SK-N-SH (cell line): Measurements from ENCODE around the gene PRRX1.

Experiments used
- CTCF ChIP-seq: fragments of 200-600 bp; sonication (generic); IDR thresholded peaks from 2 replicates; pipeline ENCODE4 v1.6.1; 2017; ENCODE audit warnings: antibody characterized with exemption, mild to moderate bottlenecking, moderate library complexity
- EP300 ChIP-seq, 2 experiments: IDR thresholded peaks; 2 replicates each; pipeline versions ENCODE4 v1.4.0 to v1.6.1; 2012; ENCODE audit warnings: borderline replicate concordance in 1 of 2, low read depth in 1 of 2, low read length in 1 of 2
- FOXM1 ChIP-seq: IDR thresholded peaks from 2 replicates; pipeline ENCODE4 v1.4.0; 2012; ENCODE audit warnings: low read depth, mild to moderate bottlenecking
- GABPA ChIP-seq: IDR thresholded peaks from 2 replicates; pipeline ENCODE4 v1.4.0; 2012; ENCODE audit warnings: low read depth, mild to moderate bottlenecking
- POLR2AphosphoS5 ChIP-seq: IDR thresholded peaks from 2 replicates; pipeline ENCODE4 v1.6.1; 2012; ENCODE audit warnings: low read depth, low read length
- TAF1 ChIP-seq: IDR thresholded peaks from 2 replicates; pipeline ENCODE4 v1.6.1; 2012; ENCODE audit warnings: low read depth, mild to moderate bottlenecking, low read length, moderate library complexity, borderline replicate concordance
- TCF12 ChIP-seq: IDR thresholded peaks from 2 replicates; pipeline ENCODE4 v1.4.0; 2012
- USF2 ChIP-seq: fragments of 150-350 bp; IDR thresholded peaks from 2 replicates; pipeline ENCODE4 v1.6.1; 2017; ENCODE audit warnings: antibody characterized with exemption, low read length, low read depth, borderline replicate concordance
- YY1 ChIP-seq: IDR thresholded peaks from 2 replicates; pipeline ENCODE4 v1.4.0; 2012; ENCODE audit warnings: low read depth, mild to moderate bottlenecking
- TF ChIP-seq, protein P1 (sequence below): IDR thresholded peaks from 2 replicates; pipeline ENCODE4 v1.6.1; 2012; ENCODE audit warnings: mild to moderate bottlenecking, low read depth, low read length, moderate library complexity

GRCh38 chr1:170685166-170685565, 21.2 kb downstream of the PRRX1 start:
- TF ChIP-seq YY1 (no peak), TAF1 (no peak), USF2 (no peak), GABPA (no peak), FOXM1 (no peak), EP300 (IDR thresholded peaks at IDR 0.05; ENCODE audit: borderline replicate concordance in 1 of 2, low read depth in 1 of 2, low read length in 1 of 2) (no peak; a peak in 1 of 4 replicates), CTCF (no peak), TCF12 (peak; percentile 69), POLR2AphosphoS5 (no peak; the same call in 1 of the 2 replicates)
- TF ChIP-seq, protein P1, sequence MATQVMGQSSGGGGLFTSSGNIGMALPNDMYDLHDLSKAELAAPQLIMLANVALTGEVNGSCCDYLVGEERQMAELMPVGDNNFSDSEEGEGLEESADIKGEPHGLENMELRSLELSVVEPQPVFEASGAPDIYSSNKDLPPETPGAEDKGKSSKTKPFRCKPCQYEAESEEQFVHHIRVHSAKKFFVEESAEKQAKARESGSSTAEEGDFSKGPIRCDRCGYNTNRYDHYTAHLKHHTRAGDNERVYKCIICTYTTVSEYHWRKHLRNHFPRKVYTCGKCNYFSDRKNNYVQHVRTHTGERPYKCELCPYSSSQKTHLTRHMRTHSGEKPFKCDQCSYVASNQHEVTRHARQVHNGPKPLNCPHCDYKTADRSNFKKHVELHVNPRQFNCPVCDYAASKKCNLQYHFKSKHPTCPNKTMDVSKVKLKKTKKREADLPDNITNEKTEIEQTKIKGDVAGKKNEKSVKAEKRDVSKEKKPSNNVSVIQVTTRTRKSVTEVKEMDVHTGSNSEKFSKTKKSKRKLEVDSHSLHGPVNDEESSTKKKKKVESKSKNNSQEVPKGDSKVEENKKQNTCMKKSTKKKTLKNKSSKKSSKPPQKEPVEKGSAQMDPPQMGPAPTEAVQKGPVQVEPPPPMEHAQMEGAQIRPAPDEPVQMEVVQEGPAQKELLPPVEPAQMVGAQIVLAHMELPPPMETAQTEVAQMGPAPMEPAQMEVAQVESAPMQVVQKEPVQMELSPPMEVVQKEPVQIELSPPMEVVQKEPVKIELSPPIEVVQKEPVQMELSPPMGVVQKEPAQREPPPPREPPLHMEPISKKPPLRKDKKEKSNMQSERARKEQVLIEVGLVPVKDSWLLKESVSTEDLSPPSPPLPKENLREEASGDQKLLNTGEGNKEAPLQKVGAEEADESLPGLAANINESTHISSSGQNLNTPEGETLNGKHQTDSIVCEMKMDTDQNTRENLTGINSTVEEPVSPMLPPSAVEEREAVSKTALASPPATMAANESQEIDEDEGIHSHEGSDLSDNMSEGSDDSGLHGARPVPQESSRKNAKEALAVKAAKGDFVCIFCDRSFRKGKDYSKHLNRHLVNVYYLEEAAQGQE: 0 out of 2 replicates have a peak, but pooled peaks have one; percentile 17
